Endothelial cell of umbilical vein (primary cell): Measurements from ENCODE around the gene TTLL9. TPM values are rescaled to one million over a fixed set of nuclear protein-coding genes. Genes with fewer than 3 reads are reported as not detected.
"Not testable (repeated sequence)": the region's sequence is repeated elsewhere in the genome, so short reads cannot be mapped to it uniquely, and the experiment has no call there.

Experiments
- BruUV-seq: library from RNA; stranded (reverse); fragments of 400-500 nt; replicated peaks from 2 replicates; lab custom pipeline; 2021; lab: Mats Ljungman, UMichigan
- CTCF ChIA-PET: fragments of 300-600, 350-600 bp; sonication (Branson Sonifier 250); formaldehyde crosslinking; loops from one replicate; lab custom pipeline; 2021; ENCODE audit warnings: antibody characterized with exemption, inconsistent platforms; lab: Charles Lee
- POLR2A ChIA-PET: fragments of 300-600, 350-600 bp; sonication (Branson Sonifier 250); formaldehyde crosslinking; loops from one replicate; lab custom pipeline; 2021; ENCODE audit warnings: antibody characterized with exemption, inconsistent platforms; lab: Charles Lee
- DNase-seq: peaks from one replicate; pipeline ENCODE4 v3.0.0-alpha.2; 2011; ENCODE audit warnings: low read depth, low spot score
- FAIRE-seq: peaks from 2 replicates; lab custom pipeline; 2011; peaks lifted over from hg19 to GRCh38; lab: Jason Lieb, UNC
- H2AFZ ChIP-seq: 2 replicates; pipeline ENCODE4 v1.6.0; 2012; ENCODE audit warnings: low read depth, low read length, control low read depth, inconsistent platforms
- H3K27ac ChIP-seq: 2 replicates; pipeline ENCODE4 v1.5.1; 2011; ENCODE audit warnings: low read depth, mild to moderate bottlenecking, control low read depth, low read length, moderate library complexity; ENCODE audit not compliant: insufficient read depth
- H3K27me3 ChIP-seq, 2 experiments: 2 replicates each; pipeline versions ENCODE4 v1.6.0 to v1.6.1; 2011; ENCODE audit warnings: low read length in 2 of 2, mixed read lengths in 1 of 2; ENCODE audit not compliant: control insufficient read depth in 2 of 2, insufficient read depth in 2 of 2
- H3K36me3 ChIP-seq, 2 experiments: 2 replicates in 1 of 2; 3 replicates in 1 of 2; pipeline ENCODE4 v1.5.1; 2011; ENCODE audit warnings: low read length in 2 of 2, mild to moderate bottlenecking in 1 of 2, moderate library complexity in 1 of 2; ENCODE audit not compliant: control insufficient read depth in 2 of 2, insufficient read depth in 2 of 2; ENCODE audit errors: extremely low read depth in 1 of 2
- H3K4me1 ChIP-seq: 3 replicates; pipeline ENCODE4 v1.5.1; 2011; ENCODE audit warnings: mild to moderate bottlenecking, low read length; ENCODE audit not compliant: control insufficient read depth, insufficient read depth; ENCODE audit errors: extremely low read depth
- H3K4me2 ChIP-seq: 2 replicates; pipeline ENCODE4 v1.6.1; 2011; ENCODE audit warnings: low read length, control low read depth, mixed read lengths; ENCODE audit not compliant: insufficient read depth
- H3K4me3 ChIP-seq, 3 experiments: fragments of 200-600 bp in 1 of 3; sonication (generic), shearing (Covaris generic) in 1 of 3; replicated peaks in 1 of 3; 2 replicates each; pipeline ENCODE4 v1.5.1; 2011 to 2016; ENCODE audit warnings: control low read depth in 3 of 3, low read length in 3 of 3, mild to moderate bottlenecking in 2 of 3, inconsistent platforms in 1 of 3, low read depth in 1 of 3, moderate library complexity in 1 of 3; ENCODE audit not compliant: insufficient read depth in 1 of 3
- H3K79me2 ChIP-seq: 2 replicates; pipeline ENCODE4 v1.6.0; 2012; ENCODE audit warnings: low read length, inconsistent platforms; ENCODE audit not compliant: control insufficient read depth, insufficient read depth
- H3K9ac ChIP-seq: replicated peaks from 2 replicates; pipeline ENCODE3; 2011; ENCODE audit warnings: low read length, control low read depth; ENCODE audit not compliant: insufficient read depth; ENCODE audit errors: extremely low read depth
- H3K9me1 ChIP-seq: replicated peaks from 3 replicates; pipeline ENCODE4 v1.6.0; 2011; ENCODE audit warnings: mild to moderate bottlenecking, low read length; ENCODE audit not compliant: control insufficient read depth, insufficient read depth; ENCODE audit errors: extremely low read depth
- H3K9me3 ChIP-seq: replicated peaks from 2 replicates; pipeline ENCODE4 v1.5.1; 2012; ENCODE audit warnings: low read length, inconsistent platforms; ENCODE audit not compliant: control insufficient read depth, insufficient read depth
- H4K20me1 ChIP-seq: replicated peaks from 2 replicates; pipeline ENCODE3; 2011; ENCODE audit warnings: mild to moderate bottlenecking, low read length; ENCODE audit not compliant: control insufficient read depth, insufficient read depth; ENCODE audit errors: extremely low read depth
- CTCF ChIP-seq, 2 donors: IDR thresholded peaks; 1 replicate in 1 of 2; 2 replicates in 1 of 2; pipeline ENCODE4 v1.5.1; 2011; ENCODE audit warnings: low read length in 2 of 2, mild to moderate bottlenecking in 2 of 2, moderate library complexity in 2 of 2, control low read depth in 1 of 2, inconsistent platforms in 1 of 2, low read depth in 1 of 2; ENCODE audit not compliant: insufficient read depth in 1 of 2; ENCODE audit errors: extremely low read depth in 1 of 2
- EZH2 ChIP-seq: IDR thresholded peaks from 2 replicates; pipeline ENCODE4 v1.6.1; 2012; ENCODE audit warnings: borderline replicate concordance, low read depth, mild to moderate bottlenecking, moderate library complexity, low read length, inconsistent platforms; ENCODE audit not compliant: severe bottlenecking
- FOS ChIP-seq: IDR thresholded peaks from 2 replicates; pipeline ENCODE4 v1.6.1; 2011; ENCODE audit warnings: mild to moderate bottlenecking, low read length, moderate library complexity, borderline replicate concordance; ENCODE audit not compliant: insufficient read depth
- GATA2 ChIP-seq: IDR thresholded peaks from 2 replicates; pipeline ENCODE4 v1.7.0; 2011; ENCODE audit warnings: low read depth, mild to moderate bottlenecking, moderate library complexity, mixed read lengths, low read length; ENCODE audit not compliant: insufficient read length, insufficient read depth
- JUN ChIP-seq: IDR thresholded peaks from 2 replicates; pipeline ENCODE4 v1.6.1; 2011; ENCODE audit warnings: borderline replicate concordance, low read depth; ENCODE audit not compliant: insufficient read length, insufficient read depth
- MAX ChIP-seq: IDR thresholded peaks from 2 replicates; pipeline ENCODE4 v1.6.1; 2011; ENCODE audit not compliant: insufficient read depth, insufficient read length
- MYC ChIP-seq: IDR thresholded peaks from one replicate; pipeline ENCODE4 v1.6.1; 2011; ENCODE audit warnings: mild to moderate bottlenecking, low read depth, low read length
- POLR2A ChIP-seq: IDR thresholded peaks from 2 replicates; pipeline ENCODE4 v1.6.1; 2012; ENCODE audit warnings: low read depth, mild to moderate bottlenecking, control low read depth, low read length
- POLR2AphosphoS5 ChIP-seq: IDR thresholded peaks from 2 replicates; pipeline ENCODE4 v1.6.1; 2012; ENCODE audit warnings: low read depth, mild to moderate bottlenecking, control low read depth, low read length, moderate library complexity; ENCODE audit not compliant: insufficient read depth
- dilution Hi-C: fragments of 300-500 bp; cut with MboI; formaldehyde crosslinking; loops from one replicate; pipeline ENCODE4 v1.15.0; 2019; ENCODE audit warnings: low sequenced_read_pairs; ENCODE audit not compliant: extremely low pct_ligation_motif_present
- intact Hi-C: fragments of 100-400 bp; cut with micrococcal nuclease; formaldehyde crosslinking; loops from one replicate; pipeline ENCODE4 v1.10.0; 2022
- polyA plus RNA-seq, 4 experiments: library from polyadenylated mRNA; depleted of rRNA in 3 of 4; stranded (reverse) in 3 of 4; unstranded in 1 of 4; fragments of >200 nt; gene quantifications; 2 replicates each; pipeline versions ENCODE4 v1.2.1 to v1.2.3, GENCODE V29; 2011 to 2012; ENCODE audit warnings: missing spikeins in 1 of 4
- total RNA-seq: library from RNA; stranded (reverse); gene quantifications from 2 replicates; pipeline ENCODE4 v1.2.3, GENCODE V29; 2021

TTLL9 gene
- total and polyA plus RNA-seq, 2 donors (not counting 3 experiments of a cell fraction or from before 2014, with no cell fraction given), result 0.03 TPM; not detected in 1

GRCh38 chr20:31827059-31827458, 43.4 kb upstream of the TTLL9 start:
- FAIRE-seq, result no peak
- dilution Hi-C loops, result no loop called here
- no TSS peak for BruUV-seq
- Histone ChIP-seq H3K4me2 (no peak overlapping the region), H3K9me3 (no peaks in the 10 kb centered on the region), H4K20me1 (no peaks in the 10 kb centered on the region), H3K9me1 (no peaks in the 10 kb centered on the region), H3K4me3 (no peak overlapping the region), H3K4me1 (peaks cover 30% of the 10 kb centered on the region), H3K79me2 (no peaks in the 10 kb centered on the region), H2AFZ (no peak overlapping the region), H3K9ac (no peak overlapping the region), H3K27me3 (no peaks in the 10 kb centered on the region), H3K27ac (no peak overlapping the region), H3K36me3 (no peaks in the 10 kb centered on the region)
- POLR2A ChIA-PET, result interaction anchor here (0.6 kb wide), 1 partner anchor 186 kb away, joined by 3 read pairs; no protein-coding TSS in a partner anchor
- TF ChIP-seq CTCF (IDR thresholded peaks at IDR 0.05; ENCODE audit: extremely low read depth in 1 of 2, insufficient read depth in 1 of 2, low read depth in 1 of 2, low read length in 2 of 2), result no peak
- TF ChIP-seq FOS, result no peak
- no peak for TF ChIP-seq GATA2
- no peak for TF ChIP-seq EZH2
- TF ChIP-seq MYC, result no peak
- TF ChIP-seq MAX, result no peak
- TF ChIP-seq POLR2AphosphoS5, result no peak
- no peak for TF ChIP-seq JUN
- TF ChIP-seq POLR2A, result no peak
- CTCF ChIA-PET, result interaction anchor here (25.3 kb wide), 1 partner anchor 23 kb away, joined by 619 read pairs; the partner anchor contains the start of gene FOXS1
- intact Hi-C loops, result no loop called here
- no peak for DNase-seq

DNA sequence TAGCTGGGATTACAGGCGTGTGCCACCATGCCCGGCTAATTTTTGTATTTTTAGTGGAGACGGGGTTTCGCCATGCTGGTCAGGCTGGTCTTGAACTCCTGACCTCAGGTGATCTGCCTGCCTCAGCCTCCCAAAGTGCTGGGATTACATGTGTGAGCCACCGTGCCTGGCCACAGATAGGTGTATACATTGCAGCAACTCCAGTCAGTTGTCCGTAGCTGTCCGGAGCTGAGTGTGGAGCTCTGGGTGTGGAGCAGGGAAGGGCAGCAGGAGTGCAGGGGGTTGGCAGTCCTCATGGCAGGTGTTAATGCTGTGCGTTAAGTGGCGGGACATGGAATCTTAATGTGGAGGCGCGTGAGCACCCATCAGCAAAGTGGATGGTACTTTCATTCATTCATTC, 42.4 kb upstream of the TTLL9 start:
- H4K20me1 ChIP-seq, H3K27ac ChIP-seq, H3K4me3 ChIP-seq, H3K27me3 ChIP-seq, H3K4me2 ChIP-seq, H3K36me3 ChIP-seq, FAIRE-seq, dilution Hi-C loops, H2AFZ ChIP-seq, DNase-seq, H3K9ac ChIP-seq, H3K9me3 ChIP-seq, H3K9me1 ChIP-seq, H3K79me2 ChIP-seq, POLR2A ChIA-PET, BruUV-seq, intact Hi-C loops: not testable (repeated sequence)
- CTCF ChIA-PET, result interaction anchor here (25.3 kb wide), 1 partner anchor 22 kb away, joined by 619 read pairs; the partner anchor contains the start of gene FOXS1
- peaks cover 29% of the 10 kb centered on the region for H3K4me1 ChIP-seq
